ENCODE measurements around the gene BARHL2. TPM values are rescaled to one million over a fixed set of nuclear protein-coding genes. Genes with fewer than 3 reads are reported as not detected.

Gene BARHL2
- not detected for polyA plus RNA-seq

GRCh38 chr1:90716552-90717355 is at the start of gene BARHL2:
BARHL2 (minus strand) TSS chr1:90717302; CDS start chr1:90717195, 107 bp downstream.
- peaks cover 0 to 15% (median 6%) of the 10 kb centered on the region in 6 donors for H3K9me3 Mint-ChIP-seq

DNA sequence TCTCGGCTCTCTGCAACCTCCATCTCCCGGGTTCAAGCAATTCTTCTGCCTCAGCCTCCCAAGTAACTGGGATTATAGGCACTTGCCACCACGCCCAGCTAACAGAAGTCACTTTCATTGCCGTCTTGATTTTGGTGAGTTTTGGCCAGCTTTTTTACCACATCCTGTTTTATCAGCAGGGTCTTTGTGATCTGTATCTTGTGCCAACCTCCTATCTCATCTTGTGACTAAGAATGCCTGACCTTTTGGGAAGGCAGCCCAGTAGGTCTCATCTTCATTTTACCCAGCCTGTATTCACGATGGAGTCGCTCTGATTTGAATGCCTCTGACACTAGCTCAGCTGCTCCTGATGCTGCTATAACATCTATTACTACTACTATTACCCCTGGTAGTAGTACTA is 46.8 kb upstream of the BARHL2 start:
- DNase-seq = no peak
- no peaks in the 10 kb centered on the region for H3K4me1 Mint-ChIP-seq
- no peak overlapping the region for H3K27ac Mint-ChIP-seq
- H3K27me3 Mint-ChIP-seq (ENCODE audit: low read depth in 3 of 3) = peaks cover 3 to 12% (median 5%) of the 10 kb centered on the region in 3 donors
- peaks cover 0 to 3% (median 0%) of the 10 kb centered on the region in 6 donors for H3K9me3 Mint-ChIP-seq
- no peaks in the 10 kb centered on the region for H3K36me3 Mint-ChIP-seq
- no peak overlapping the region for H3K4me3 Mint-ChIP-seq

More at GRCh38 chr1:90716552-90717355, at the start of gene BARHL2:
- Mint-ChIP-seq H3K36me3 (peaks cover 0 to 8% (median 0%) of the 10 kb centered on the region in 3 donors), H3K4me1 (peaks cover 22 to 34% of the 10 kb centered on the region in 2 donors), H3K27me3 (ENCODE audit: low read depth in 3 of 3) (peaks cover 48 to 82% (median 71%) of the 10 kb centered on the region in 3 donors), H3K27ac (peak within 1 kb of the TSS in 1 of 6 donors; percentile 34), H3K4me3 (peak within 1 kb of the TSS; percentile 60 to 74 (median 72))
- no peak for DNase-seq

- DNase-seq = no peak
- H3K4me1 Mint-ChIP-seq = no peaks in the 10 kb centered on the region
- peaks cover 3 to 8% (median 5%) of the 10 kb centered on the region in 3 donors for H3K27me3 Mint-ChIP-seq (ENCODE audit: low read depth in 3 of 3)
- H3K27ac Mint-ChIP-seq = no peak overlapping the region
- no peaks in the 10 kb centered on the region for H3K36me3 Mint-ChIP-seq
- no peak overlapping the region for H3K4me3 Mint-ChIP-seq
- peaks cover 0 to 3% (median 0%) of the 10 kb centered on the region in 6 donors for H3K9me3 Mint-ChIP-seq
Observed at GRCh38 chr1:90763506-90763905, 46.4 kb upstream of the BARHL2 start.

DNA sequence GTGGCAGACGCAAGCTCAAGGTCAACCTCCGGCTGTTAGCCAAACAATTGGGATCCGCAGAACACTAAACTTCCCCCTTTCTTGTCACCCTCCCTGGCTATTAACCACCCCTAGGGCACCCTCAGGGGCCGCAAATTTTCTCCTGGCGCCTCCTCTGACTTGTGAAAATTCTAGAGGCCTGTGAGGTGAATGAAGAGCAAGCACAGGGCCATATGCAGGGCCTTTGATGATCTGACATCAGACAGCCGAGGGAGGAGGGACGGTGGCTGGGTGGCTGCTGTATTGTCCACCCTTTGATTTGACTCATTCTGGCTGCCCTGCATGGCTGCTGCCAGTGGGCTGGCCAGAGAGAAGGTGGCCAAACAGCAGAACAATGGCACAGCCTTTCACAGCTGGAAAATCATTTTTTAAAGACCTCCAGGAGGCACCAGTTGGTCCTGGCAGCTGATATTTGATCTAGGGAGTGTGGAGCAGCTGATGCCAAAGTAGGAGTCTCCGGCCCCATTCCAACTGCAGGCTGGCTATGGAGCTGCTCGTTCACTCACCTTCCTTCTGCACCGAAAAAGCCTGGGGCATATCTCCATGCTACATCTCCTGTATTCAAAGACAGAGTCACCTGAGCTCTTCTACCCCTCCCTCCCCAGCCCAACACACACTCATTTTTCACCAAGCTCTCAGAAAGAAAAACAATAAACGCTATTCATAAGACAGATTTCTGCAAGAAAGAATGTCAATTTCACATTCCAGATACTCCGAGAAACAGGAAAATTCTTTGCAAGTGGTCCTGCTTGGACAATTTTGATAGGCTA is 44.9 kb upstream of the BARHL2 start:
- Mint-ChIP-seq H3K4me3 (no peak overlapping the region), H3K27me3 (ENCODE audit: low read depth in 3 of 3) (peaks cover 3 to 9% (median 3%) of the 10 kb centered on the region in 3 donors), H3K9me3 (peaks cover 0 to under 1% (median 0%) of the 10 kb centered on the region in 6 donors), H3K4me1 (no peaks in the 10 kb centered on the region), H3K36me3 (no peaks in the 10 kb centered on the region), H3K27ac (no peak overlapping the region)
- no peak for DNase-seq

DNA sequence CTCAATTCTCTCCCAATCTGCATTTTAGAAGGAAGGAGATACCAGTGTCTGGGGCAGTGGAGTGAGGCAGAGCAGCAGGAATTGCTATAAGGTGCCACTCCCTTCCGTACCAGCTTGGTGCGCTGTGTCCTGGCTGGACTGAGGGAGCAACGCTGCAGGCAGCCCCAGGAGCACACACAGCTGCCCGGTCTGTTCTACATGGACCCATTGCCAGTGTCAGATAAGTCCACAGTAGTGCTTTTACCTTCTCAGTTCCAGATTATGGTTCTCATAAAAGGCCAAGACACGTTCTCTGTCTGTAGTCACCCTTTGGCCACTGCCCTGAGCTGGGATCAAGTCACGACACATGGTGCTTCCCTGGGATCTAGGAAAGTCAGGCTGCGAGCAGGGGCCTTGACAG is 44.1 kb upstream of the BARHL2 start:
- H3K9me3 Mint-ChIP-seq = no peaks in the 10 kb centered on the region

GRCh38 chr1:90753556-90753955 is 36.5 kb upstream of the BARHL2 start:
- H3K4me3 Mint-ChIP-seq = no peak overlapping the region
- H3K4me1 Mint-ChIP-seq = no peaks in the 10 kb centered on the region
- no peak overlapping the region for H3K27ac Mint-ChIP-seq
- H3K9me3 Mint-ChIP-seq = no peaks in the 10 kb centered on the region
- H3K36me3 Mint-ChIP-seq = no peaks in the 10 kb centered on the region
- DNase-seq = no peak
- peaks cover 3 to 10% (median 3%) of the 10 kb centered on the region in 3 donors for H3K27me3 Mint-ChIP-seq (ENCODE audit: low read depth in 3 of 3)

More for the DNA sequence above, 44.1 kb upstream of the BARHL2 start:
- no peak for DNase-seq
- Mint-ChIP-seq H3K4me1 (no peaks in the 10 kb centered on the region), H3K4me3 (no peak overlapping the region), H3K27me3 (ENCODE audit: low read depth in 3 of 3) (peaks cover 3 to 9% (median 3%) of the 10 kb centered on the region in 3 donors), H3K27ac (no peak overlapping the region), H3K36me3 (no peaks in the 10 kb centered on the region)

DNA sequence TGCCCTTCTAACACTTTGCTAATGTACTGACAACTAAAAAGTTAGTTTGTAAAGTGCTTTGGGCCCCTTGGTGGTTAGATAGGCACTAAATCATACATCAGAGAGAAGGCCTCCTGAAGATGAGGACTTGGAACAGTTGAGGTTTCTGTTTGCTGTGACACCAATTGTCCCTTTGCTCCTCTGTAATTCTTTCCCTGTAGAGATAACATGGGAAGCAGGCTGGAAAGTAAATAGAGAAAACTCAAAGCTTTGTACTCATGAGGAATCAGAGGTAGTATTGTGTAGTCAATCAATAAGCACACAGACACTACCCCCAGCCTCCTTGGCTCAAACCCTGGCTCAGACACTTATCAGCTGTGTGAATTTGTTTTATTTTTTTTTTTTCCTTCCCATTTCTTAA is 31.6 kb upstream of the BARHL2 start:
- no peaks in the 10 kb centered on the region for H3K4me1 Mint-ChIP-seq
- no peak overlapping the region for H3K27ac Mint-ChIP-seq
- no peaks in the 10 kb centered on the region for H3K9me3 Mint-ChIP-seq
- H3K36me3 Mint-ChIP-seq = no peaks in the 10 kb centered on the region
- no peak overlapping the region for H3K4me3 Mint-ChIP-seq
- DNase-seq = no peak
- H3K27me3 Mint-ChIP-seq (ENCODE audit: low read depth in 3 of 3) = peaks cover 6 to 15% (median 7%) of the 10 kb centered on the region in 3 donors

- H3K4me1 Mint-ChIP-seq = no peaks in the 10 kb centered on the region
- DNase-seq = no peak
- peaks cover 8 to 16% (median 9%) of the 10 kb centered on the region in 3 donors for H3K27me3 Mint-ChIP-seq (ENCODE audit: low read depth in 3 of 3)
- H3K4me3 Mint-ChIP-seq = no peak overlapping the region
- no peaks in the 10 kb centered on the region for H3K9me3 Mint-ChIP-seq
- H3K27ac Mint-ChIP-seq = no peak overlapping the region
- no peaks in the 10 kb centered on the region for H3K36me3 Mint-ChIP-seq
Observed at GRCh38 chr1:90746857-90747256, 29.8 kb upstream of the BARHL2 start.

DNA sequence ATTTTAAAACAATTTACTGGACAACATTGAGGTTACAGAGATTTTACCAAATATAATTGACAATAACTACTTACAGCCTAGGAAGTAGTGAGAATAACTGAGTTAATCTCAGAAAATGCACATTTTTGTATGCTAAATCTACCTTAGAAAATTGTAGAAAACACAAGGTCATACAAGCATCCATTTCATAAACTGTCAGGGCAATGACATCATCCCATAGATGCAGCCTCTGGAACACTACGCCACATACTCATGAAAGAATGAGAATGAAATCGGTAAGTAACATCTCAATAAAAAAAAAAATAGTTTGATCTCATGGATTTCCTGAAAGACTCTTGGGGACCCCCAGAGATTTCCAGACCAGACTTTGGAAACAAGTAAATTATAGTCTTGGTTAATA is 28.9 kb upstream of the BARHL2 start:
- Mint-ChIP-seq H3K4me1 (no peaks in the 10 kb centered on the region), H3K9me3 (no peaks in the 10 kb centered on the region), H3K4me3 (no peak overlapping the region), H3K27me3 (ENCODE audit: low read depth in 3 of 3) (peaks cover 8 to 16% (median 9%) of the 10 kb centered on the region in 3 donors), H3K36me3 (no peaks in the 10 kb centered on the region), H3K27ac (no peak overlapping the region)
- DNase-seq = no peak

GRCh38 chr1:90732136-90732535 is 15.0 kb upstream of the BARHL2 start:
- Mint-ChIP-seq H3K27ac (no peak overlapping the region), H3K36me3 (no peaks in the 10 kb centered on the region), H3K4me3 (no peak overlapping the region), H3K4me1 (peaks cover 29 to 39% of the 10 kb centered on the region in 2 donors), H3K9me3 (peaks cover 0 to 12% (median 2%) of the 10 kb centered on the region in 6 donors), H3K27me3 (ENCODE audit: low read depth in 3 of 3) (peaks cover 34 to 48% (median 38%) of the 10 kb centered on the region in 3 donors)
- no peak for DNase-seq

GRCh38 chr1:90731382-90732050 is 14.4 kb upstream of the BARHL2 start:
- Mint-ChIP-seq H3K27me3 (ENCODE audit: low read depth in 3 of 3) (peaks cover 39 to 50% (median 42%) of the 10 kb centered on the region in 3 donors), H3K27ac (no peak overlapping the region), H3K4me3 (peak overlapping the region in 3 of 5 donors; percentile 14 to 27 (median 15)), H3K4me1 (peaks cover 32 to 42% of the 10 kb centered on the region in 2 donors), H3K36me3 (no peaks in the 10 kb centered on the region), H3K9me3 (peaks cover 0 to 14% (median 2%) of the 10 kb centered on the region in 6 donors)
- no peak for DNase-seq

DNA sequence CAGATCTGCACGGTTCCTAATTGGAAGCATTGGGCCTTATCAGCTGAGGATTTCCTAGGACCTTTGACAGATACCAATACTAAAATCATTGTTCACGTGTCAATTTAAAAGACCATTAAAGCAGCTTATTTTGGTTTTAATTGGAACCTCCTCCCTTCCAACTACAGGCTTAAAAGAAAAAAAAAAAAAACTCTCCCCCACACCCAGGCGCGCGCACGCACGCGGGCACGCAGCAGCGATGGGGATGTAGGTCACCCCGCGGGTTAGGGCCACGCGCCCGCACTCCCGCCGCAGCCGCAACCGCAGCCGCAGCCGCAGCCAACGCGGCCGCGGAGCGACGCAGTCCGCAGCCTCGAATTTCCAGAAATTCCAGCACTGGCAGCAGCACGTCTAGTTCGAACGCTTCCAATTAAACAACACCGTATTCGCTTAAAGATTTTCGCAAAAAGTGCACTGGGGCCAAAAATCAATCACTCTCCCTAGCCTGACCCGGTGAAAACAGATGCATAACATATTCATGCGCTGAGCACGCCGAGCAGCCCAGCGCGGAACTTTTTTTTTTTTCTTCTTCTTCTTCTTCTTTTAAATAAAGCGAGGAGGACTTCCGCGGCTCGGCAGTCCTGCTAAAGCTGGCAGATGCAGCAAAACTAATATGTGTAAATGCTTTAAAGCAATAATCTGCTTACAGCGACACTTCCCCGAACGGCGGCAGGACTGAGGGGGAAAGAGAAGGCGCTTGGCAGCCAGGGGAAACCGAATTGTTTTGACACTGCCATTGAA is 13.3 kb upstream of the BARHL2 start:
- Mint-ChIP-seq H3K4me3 (peak overlapping the region; percentile 72 to 84 (median 75)), H3K36me3 (peaks cover 0 to 5% (median 0%) of the 10 kb centered on the region in 3 donors), H3K27me3 (ENCODE audit: low read depth in 3 of 3) (peaks cover 46 to 60% (median 51%) of the 10 kb centered on the region in 3 donors), H3K4me1 (peaks cover 42 to 52% of the 10 kb centered on the region in 2 donors), H3K27ac (peak overlapping the region in 1 of 6 donors; percentile 1), H3K9me3 (peaks cover 0 to 19% (median 6%) of the 10 kb centered on the region in 6 donors)
- DNase-seq = no peak

Data from immature natural killer cell (primary cell).